ENCODE measurements around the gene RALBP1.
A peak's percentile ranks its signal among the peaks of the same experiment; 100 is the strongest.
"Not testable (repeated sequence)": the region's sequence is repeated elsewhere in the genome, so short reads cannot be mapped to it uniquely, and the experiment has no call there.

RALBP1 gene

DNA sequence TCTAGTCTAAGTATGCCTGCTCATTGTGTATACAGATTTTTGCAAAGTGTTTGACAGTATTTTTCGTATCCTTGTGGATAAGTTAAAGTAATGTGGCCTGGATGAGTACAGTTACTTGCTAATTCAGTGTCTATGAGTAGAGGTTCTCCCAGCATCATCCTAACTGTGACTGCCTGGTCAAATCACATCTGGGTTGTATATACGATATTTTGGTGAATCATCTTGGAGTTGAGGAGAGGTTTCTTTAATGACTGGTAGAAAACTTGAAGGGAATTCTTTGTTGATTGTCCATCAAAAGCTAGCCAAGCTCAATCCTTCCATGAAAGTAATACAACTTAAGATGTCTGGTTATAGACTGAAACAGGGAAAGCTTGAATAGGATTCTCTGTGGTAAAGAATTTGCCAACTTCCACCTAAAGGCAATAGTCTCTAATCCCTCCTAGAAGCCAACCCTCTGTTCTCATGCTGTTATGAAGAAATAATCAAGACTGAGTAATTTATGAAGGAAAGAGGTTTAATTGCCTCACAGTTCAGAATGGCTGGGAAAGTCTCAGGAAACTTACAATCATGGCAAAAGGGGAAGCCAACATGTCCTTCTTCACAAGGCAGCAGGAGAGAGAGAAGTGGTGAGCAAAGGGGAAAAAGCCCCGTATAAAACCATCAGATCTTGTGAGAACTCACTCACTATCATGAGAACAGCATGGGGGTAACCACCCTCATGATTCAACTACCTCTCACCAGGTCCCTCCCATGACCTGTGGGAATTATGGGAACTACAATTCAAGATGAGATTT is 19.4 kb upstream of the RALBP1 start:
- DNase-seq: no peak

DNA sequence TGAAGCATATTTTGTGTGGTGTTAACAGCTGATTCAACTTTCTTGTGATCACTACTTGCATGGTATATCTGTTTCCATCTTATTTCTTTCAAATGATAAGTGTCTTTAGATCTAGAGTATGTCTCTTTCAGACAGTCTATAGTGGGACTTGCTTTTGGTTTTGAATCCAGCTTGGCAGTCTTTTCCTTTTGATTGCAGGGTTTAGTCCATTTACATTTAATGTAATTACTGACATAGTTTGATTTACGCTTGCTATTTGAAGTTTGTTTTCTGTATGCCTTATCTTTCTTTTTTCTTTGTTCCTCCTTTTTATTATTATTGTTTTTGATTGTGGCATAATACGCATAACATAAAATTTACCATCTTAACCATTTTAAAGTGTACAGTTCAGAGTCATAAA is 9.2 kb upstream of the RALBP1 start:
- no peak for DNase-seq

GRCh38 chr18:9466846-9467245 is 8.5 kb upstream of the RALBP1 start:
- DNase-seq: no peak

DNA sequence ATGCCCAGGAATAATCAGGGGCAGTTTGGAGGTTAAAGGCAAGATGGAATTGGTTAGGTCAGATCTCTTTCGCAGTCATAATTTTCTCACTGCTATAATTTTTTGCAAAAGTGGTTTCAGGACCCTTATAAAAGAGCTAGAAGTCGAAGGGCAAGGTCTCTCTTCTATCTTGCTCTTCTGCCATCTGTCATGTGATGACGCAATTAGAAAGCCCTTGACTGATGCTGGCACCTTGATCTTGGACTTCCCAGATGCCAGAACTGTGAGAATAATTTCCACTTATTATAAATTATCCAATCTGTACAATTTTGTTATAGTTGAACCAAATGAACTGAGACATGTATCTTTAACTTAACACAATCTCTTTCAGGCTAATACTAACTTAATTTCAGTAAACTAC is 6.3 kb upstream of the RALBP1 start:
- no peak for DNase-seq

DNA sequence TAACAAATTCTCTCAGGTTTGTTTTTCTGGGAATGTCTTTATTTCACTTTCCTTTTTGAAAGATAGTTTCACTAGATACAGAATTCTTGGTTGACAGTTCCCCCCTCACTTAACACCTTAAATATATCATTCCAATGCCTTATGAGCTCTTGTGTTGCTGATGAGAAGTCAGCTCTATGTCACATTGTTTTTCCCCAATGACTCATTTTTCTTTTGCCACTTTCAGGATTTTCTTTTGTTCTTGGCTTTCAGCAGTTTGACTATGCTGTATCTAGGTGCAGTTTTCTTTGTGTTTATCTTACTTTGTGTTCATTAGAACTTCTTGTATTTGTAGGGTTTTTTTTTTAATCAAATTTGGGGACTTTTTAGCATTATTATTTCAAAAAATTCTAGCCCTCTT is 5.6 kb upstream of the RALBP1 start:
- no peak for DNase-seq

DNA sequence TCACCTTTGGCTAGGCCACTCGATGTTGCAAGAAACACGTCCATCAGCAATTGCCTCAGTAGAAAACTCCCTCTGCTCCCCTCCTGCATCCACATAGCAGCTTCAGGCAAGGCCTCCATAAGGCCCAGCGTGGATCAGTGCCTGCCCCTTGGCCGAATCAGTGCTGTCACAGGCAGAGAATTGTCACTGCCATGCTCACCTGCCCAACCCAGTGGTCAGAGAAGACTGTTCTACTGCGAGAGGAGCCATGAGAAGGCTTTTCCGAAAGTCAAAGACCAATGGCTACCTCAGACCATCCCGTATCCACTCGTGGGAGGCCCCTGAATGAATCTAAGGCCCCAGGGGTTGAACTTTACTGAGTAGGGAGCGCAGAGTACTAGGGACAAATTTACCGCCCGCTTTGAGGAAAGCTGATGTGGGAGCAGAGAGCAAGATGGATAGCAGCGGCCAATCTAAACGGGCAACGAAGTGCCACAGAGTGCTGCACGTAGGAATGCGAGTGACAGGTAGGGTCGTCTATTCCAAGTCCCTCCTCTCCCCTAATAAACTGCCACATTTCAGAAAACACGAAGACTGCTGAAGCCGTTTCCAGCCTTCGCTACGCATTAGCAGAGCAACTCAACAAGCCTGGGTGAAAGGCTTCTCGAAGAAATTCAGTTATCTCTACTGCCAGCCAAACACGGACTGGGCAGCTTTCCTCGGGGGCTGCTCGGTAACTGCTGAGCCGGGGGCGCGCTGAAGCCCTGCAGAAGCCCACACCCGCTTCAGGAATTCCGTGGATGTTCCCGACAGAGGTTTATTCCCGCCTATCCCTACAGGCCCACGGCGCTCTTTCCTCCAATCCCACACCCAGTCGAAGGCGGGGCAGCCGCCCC is 968 bp upstream of the RALBP1 start:
- no peak for DNase-seq

GRCh38 chr18:9475643-9476591 is 604 bp downstream of the RALBP1 start:
- DNase-seq: peak; percentile 28

- DNase-seq: not testable (repeated sequence)
Measured at GRCh38 chr18:9476949-9477348, 1.6 kb downstream of the RALBP1 start.

DNA sequence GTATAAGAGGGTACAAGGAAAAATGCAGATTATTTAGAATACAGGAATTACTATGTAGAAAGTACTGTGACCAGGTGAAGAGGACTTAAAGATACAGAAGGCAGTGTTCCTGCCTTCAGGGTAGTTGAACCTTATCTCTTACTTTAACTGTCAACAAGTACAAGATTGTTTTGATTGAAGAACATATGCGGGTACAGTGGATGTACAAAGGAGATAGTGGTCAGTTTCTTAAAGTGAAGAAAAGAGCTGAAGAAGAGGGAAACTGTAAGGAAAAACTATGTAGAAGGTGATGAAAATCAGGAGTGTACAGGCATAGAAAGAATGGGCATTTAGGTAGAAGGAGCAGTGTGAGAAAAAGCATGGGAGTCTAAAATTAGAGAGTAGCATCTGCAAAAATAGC is 2.2 kb downstream of the RALBP1 start:
- no peak for DNase-seq

- DNase-seq: no peak
Measured at GRCh38 chr18:9478545-9478944, 3.2 kb downstream of the RALBP1 start.

GRCh38 chr18:9482790-9483189 is 7.5 kb downstream of the RALBP1 start:
- no peak for DNase-seq

- no peak for DNase-seq
Measured at GRCh38 chr18:9483526-9483925, 8.2 kb downstream of the RALBP1 start.

DNA sequence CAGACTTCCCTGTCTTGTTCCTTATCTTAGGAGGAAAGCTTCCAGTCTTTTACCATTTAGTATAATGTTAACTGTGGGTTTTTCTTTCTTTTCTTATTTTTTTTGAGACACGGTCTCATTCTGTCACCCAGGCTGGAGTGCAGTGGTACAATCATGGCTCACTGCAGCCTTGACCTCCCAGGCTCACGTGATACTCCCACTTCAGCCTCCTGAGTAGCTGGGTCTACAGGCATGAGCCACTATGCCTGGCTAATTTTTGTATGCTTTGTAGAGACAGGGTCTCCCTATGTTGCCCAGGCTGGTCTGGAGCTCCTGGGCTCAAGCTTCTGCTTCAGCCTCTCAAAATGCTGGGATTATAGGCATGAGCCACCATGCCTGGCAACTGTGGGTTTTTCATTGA is 9.5 kb downstream of the RALBP1 start:
- DNase-seq: not testable (repeated sequence)

DNA sequence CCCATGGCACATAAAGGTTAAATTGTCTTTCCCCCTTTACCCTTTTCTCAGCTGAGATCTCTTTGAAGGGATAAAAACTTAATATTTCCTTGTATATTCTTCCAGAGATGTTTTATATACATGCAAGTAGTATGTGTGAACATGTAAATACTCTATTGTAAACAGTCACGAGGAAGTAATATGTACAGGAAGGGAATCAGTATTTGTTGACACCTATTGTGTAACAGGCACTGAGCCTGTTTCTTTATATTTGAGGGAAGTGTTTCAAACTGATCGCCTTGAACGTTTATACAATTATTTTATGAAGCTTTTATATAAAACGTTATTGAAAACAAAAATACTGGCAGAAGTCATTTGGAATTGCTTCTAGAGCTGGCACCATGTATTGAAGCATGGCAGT is 13.2 kb downstream of the RALBP1 start:
- DNase-seq: no peak

GRCh38 chr18:9494778-9495331 is 19.5 kb downstream of the RALBP1 start:
- DNase-seq: no peak

DNA sequence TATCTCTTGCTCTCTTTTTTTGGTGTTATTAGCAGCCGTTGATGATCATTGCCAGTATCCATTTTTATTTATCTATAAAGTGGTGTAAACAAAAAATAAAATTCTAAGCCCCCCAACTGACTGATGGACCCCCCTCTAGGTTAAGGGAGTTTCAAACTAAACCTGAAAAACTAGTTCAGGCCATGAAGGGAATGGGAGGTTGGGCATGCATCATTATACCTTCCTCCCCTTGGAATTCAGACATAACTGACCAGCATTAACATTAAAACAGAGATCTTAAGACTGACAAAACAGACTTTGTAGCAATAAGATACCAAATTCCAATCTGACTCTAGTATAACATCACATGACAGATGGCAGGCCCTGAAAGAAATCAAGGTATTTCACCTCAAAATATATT is 20.2 kb downstream of the RALBP1 start:
- DNase-seq: no peak

DNA sequence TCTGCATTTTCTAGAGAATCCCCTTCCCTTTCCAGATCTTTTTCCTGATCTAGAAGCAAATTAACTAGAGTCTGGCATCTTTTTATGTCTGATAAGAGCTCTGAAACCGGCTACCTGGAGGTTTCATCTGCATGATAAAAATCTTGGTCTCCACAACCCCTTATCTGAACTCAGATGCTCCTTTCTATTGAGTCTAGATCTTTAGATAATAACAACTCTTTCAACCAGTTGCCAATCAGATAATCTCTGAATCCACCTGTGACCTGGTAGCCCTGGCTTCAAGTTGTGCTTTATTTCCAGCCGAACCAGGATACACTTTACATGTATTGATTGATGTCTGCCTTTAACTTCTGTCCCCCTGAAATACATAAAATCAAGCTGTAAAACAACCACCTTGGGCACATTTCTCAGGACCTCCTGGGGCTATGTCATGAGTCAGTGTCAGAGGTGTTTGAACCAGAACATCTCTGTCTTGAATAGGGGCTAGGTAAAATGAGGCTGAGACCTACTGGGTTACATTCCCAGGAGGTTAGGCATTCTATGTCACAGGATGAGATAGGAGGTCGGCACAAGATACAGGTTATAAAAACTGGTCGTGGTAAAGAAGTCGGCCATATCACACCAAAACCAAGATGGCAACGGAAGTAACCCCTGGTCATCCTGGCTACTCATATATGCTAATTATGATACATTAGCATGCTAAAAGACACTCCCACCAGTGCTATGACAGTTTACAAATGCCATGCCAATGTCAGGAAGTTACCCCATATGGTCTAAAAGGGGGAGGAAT is 20.8 kb downstream of the RALBP1 start:
- DNase-seq: no peak

DNA sequence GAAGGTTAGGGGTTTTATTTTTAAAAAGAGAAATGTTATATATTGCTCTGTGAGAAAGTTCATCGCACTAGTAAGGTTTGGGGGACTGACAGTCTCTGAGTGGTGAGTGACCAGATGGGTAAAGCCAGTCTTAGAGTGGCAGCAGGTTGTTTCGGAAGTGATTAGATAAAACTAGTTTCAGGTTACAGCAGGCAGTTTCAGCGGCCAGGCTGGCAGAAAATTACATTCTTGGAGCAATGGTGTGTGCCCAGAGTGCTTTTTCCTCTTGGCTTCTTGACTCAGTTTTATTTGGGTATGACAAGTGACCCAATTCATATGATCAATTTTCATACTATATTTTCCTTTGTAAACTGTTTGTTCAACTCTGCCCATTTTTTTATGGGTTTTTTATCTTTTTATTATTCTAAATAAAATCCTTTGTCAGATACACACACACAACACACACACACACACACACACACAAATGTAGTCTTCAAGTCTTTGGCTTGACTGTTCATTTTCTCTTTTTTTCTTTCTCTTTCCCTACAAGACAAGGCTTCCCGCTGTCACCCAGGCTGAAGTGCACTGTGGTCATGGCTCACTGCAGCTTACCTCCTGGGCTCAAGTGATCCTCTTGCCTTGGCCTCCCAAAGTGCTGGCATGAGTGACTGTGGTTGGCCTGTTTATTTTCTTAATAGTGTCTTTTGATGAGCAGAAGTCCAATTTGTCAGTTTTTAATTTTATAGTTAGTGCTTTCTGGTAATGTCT is 30.9 kb downstream of the RALBP1 start:
- no peak for DNase-seq

DNA sequence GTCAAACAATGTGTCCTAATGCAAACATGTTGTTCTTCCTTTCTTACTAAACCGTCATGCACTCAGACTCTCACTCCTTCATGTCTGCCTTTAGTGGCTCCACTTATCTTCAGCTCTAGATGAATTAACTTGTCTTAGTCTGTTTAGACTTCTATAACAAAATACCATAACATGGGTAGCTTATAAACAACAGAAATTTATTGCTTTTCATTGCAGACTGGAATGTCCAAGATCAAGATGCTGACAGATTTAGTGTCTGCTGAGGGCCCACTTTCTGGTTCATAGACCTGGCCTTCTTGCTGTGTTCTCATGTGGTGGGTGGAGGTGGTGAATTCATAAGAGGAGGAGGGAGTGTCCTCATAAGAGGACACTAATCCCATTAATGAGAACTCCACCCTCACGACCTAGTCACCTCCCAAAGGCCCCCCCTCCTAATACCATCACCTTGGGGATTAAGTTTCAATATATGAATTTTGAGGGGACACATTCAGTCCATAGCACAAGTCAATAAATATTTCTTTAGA is 32.3 kb downstream of the RALBP1 start:
- no peak for DNase-seq

GRCh38 chr18:9508446-9509025 is 33.2 kb downstream of the RALBP1 start:
- no peak for DNase-seq

Measured in activated CD4-positive, alpha-beta T cell treated with anti-CD3 and anti-CD28 coated beads for 1 hour (primary cell).